ENCODE results near the gene THOC6. TPM values are rescaled to one million over a fixed set of nuclear protein-coding genes. Genes with fewer than 3 reads are reported as not detected.

Gene THOC6
- total and polyA plus RNA-seq, 12 donors = 7.0 to 40.3 (median 10.6) TPM

- ATAC-seq (no peak), DNase-seq (no peak)
- Histone ChIP-seq H3K4me1 (peaks cover 9 to 42% (median 35%) of the 10 kb centered on the region in 9 donors), H3K4me3 (no peak overlapping the region), H3K27ac (no peak overlapping the region), H3K27me3 (peaks cover 19 to 63% (median 42%) of the 10 kb centered on the region in 7 donors), H3K9me3 (no peaks in the 10 kb centered on the region), H3K36me3 (no peaks in the 10 kb centered on the region)
- intact Hi-C loops (cut with DNase I) = no loop called here
- 45 to 60% methylated on average over 20 of the region's 20 CpGs for WGBS, 2 donors
- TF ChIP-seq CTCF (IDR thresholded peaks at IDR 0.05) = no peak
These were observed 6.5 kb upstream of the THOC6 start for GRCh38 chr16:3017344-3017743.

DNA sequence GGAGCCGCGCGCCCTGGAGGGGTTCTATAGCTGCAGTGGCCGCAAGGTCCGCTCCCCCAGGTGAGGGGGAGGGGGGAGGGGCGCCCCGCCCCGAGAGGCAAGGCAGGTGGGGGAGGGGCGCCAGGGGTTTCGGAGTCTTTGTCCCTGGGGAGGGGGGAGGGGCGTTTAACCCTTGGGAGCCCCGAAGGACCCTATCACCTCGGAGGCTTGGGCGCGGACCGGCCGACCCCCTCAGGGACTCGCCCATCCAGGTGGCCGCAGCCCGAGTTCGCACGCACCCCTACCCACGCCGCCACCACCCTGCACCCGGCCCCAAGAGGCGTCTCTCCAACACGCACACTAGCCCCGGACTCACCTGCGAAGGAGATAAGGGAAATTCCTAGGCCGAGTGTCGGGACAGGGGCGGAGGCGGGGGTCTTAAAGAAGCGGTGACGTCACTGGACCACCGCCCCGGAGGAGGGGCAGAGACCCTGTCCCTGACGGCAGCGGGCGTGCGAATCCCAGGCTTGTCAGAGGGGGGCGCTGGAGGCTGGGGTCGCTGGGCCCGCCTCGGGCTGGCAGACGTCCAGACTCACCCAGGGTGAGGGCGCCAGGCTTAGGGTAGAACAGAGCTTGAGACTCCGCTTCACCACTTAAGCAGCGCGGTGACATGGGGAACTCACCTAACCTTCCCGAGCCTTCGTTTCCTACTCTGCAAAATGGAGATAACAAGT, 5.9 kb upstream of the THOC6 start, which contains the start of gene CLDN6:
Gene CLDN6, minus strand, starts transcription at position 390 of the 713 bp plus-strand sequence. CDS start 2,162 bp downstream, outside the sequence.
- DNase-seq = no peak
- intact Hi-C loops (cut with DNase I) = no loop called here
- ATAC-seq = no peak
- H3K4me1 ChIP-seq = peaks cover 15 to 48% (median 41%) of the 10 kb centered on the region in 9 donors
- H3K4me3 ChIP-seq = no peak within 1 kb of the TSS
- H3K27me3 ChIP-seq = peaks cover 19 to 57% (median 36%) of the 10 kb centered on the region in 7 donors
- TF ChIP-seq CTCF (IDR thresholded peaks at IDR 0.05) = peak in 4 of 9 donors; percentile 18 to 27 (median 24)
- H3K36me3 ChIP-seq = no peaks in the 10 kb centered on the region
- H3K27ac ChIP-seq = no peak within 1 kb of the TSS
- 8 to 9% methylated on average over 49 to 52 of the region's 52 CpGs for WGBS, 2 donors
- H3K9me3 ChIP-seq = no peaks in the 10 kb centered on the region

- no peak for TF ChIP-seq CTCF (IDR thresholded peaks at IDR 0.05)
- intact Hi-C loops (cut with DNase I) = no loop called here
- peaks cover 23 to 62% (median 53%) of the 10 kb centered on the region in 9 donors for H3K4me1 ChIP-seq
- H3K4me3 ChIP-seq = peak overlapping the region; percentile 47 to 87 (median 74)
- peaks cover 11 to 39% (median 20%) of the 10 kb centered on the region in 7 donors for H3K27me3 ChIP-seq
- no peaks in the 10 kb centered on the region for H3K9me3 ChIP-seq
- 29 to 33% methylated on average over 40 of the region's 40 CpGs for WGBS, 2 donors
- DNase-seq (no peak), ATAC-seq (no peak)
- H3K36me3 ChIP-seq = no peaks in the 10 kb centered on the region
- H3K27ac ChIP-seq = peak overlapping the region in 5 of 10 donors; percentile 95 to 100 (median 98)
These were observed 4.1 kb upstream of the THOC6 start for GRCh38 chr16:3019594-3020246.

DNA sequence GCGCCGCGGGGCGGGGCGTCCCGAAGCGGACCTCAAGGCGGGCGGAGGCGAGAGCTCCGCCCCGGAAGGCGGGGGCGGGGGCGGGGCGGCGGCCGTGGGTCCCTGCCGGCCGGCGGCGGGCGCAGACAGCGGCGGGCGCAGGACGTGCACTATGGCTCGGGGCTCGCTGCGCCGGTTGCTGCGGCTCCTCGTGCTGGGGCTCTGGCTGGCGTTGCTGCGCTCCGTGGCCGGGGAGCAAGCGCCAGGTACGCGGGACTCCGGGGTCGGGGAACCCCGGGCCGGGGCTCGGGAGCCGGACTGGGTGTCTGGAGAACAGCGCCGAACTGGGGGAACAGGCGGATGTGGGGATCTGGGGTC, 3.6 kb upstream of the THOC6 start, which contains the start of gene TNFRSF12A:
Gene TNFRSF12A, plus strand, starts transcription at position 122 of the 357 bp plus-strand sequence. Its CDS starts 30 bp downstream, at position 152.
- H3K9me3 ChIP-seq = no peaks in the 10 kb centered on the region
- H3K4me1 ChIP-seq = peaks cover 23 to 67% (median 55%) of the 10 kb centered on the region in 9 donors
- ATAC-seq = peak in 7 of 8 donors; percentile 9 to 48 (median 28)
- peak within 1 kb of the TSS; percentile 82 to 100 (median 97) for H3K27ac ChIP-seq
- intact Hi-C loops (cut with DNase I) = no loop called here
- H3K27me3 ChIP-seq = peaks cover 11 to 34% (median 20%) of the 10 kb centered on the region in 7 donors
- no peaks in the 10 kb centered on the region for H3K36me3 ChIP-seq
- DNase-seq = peak; percentile 74 to 80
- TF ChIP-seq CTCF (IDR thresholded peaks at IDR 0.05) = peak in 2 of 9 donors; percentile 25 to 26
- H3K4me3 ChIP-seq = peak within 1 kb of the TSS; percentile 47 to 87 (median 74)
- 0 to 1% methylated on average over 41 to 48 of the region's 49 CpGs for WGBS, 2 donors

All from heart right ventricle (tissue), 16 donors.